Neural cell (in vitro differentiated cells): ENCODE measurements around the gene TBC1D8. TPM values are rescaled to one million over a fixed set of nuclear protein-coding genes. Genes with fewer than 3 reads are reported as not detected.

Source experiments
- H2AFZ ChIP-seq: fragments of 200-600, 300-800 bp; sonication (generic), shearing (Covaris generic); 2 replicates; pipeline ENCODE4 v1.6.0; 2014; ENCODE audit warnings: low read depth, mild to moderate bottlenecking, antibody characterized with exemption, low read length, moderate library complexity
- H3F3A ChIP-seq: fragments of 200-600 bp; shearing (Covaris generic); 2 replicates; pipeline ENCODE4 v1.6.1; 2016; ENCODE audit warnings: mild to moderate bottlenecking, moderate library complexity, mixed read lengths, antibody characterized with exemption, low read length; ENCODE audit not compliant: insufficient read depth, poor library complexity, severe bottlenecking
- H3K27ac ChIP-seq: fragments of 200-600, 300-800 bp; sonication (generic), shearing (Covaris generic); 2 replicates; pipeline ENCODE4 v1.5.1; 2014; ENCODE audit warnings: mild to moderate bottlenecking, low read length, moderate library complexity
- H3K27me3 ChIP-seq: fragments of 300-800, 200-600 bp; sonication (generic), shearing (Covaris generic); 2 replicates; pipeline ENCODE4 v1.6.0; 2014; ENCODE audit warnings: mild to moderate bottlenecking, low read depth, low read length, moderate library complexity; ENCODE audit not compliant: insufficient read depth
- H3K36me3 ChIP-seq: fragments of 300-800, 200-600 bp; sonication (generic), shearing (Covaris generic); 2 replicates; pipeline ENCODE4 v1.5.1; 2014; ENCODE audit warnings: mild to moderate bottlenecking, antibody characterized with exemption, low read length, moderate library complexity; ENCODE audit not compliant: insufficient read depth
- H3K4me2 ChIP-seq: fragments of 300-800, 200-600 bp; sonication (generic), shearing (Covaris generic); 2 replicates; pipeline ENCODE4 v1.6.0; 2014; ENCODE audit warnings: mild to moderate bottlenecking, low read length
- H3K4me3 ChIP-seq: fragments of 300-800, 200-600 bp; sonication (generic), shearing (Covaris generic); 2 replicates; pipeline ENCODE4 v1.5.1; 2014; ENCODE audit warnings: mild to moderate bottlenecking, low read length, moderate library complexity
- H3K79me2 ChIP-seq: fragments of 200-600 bp; shearing (Covaris generic); replicated peaks from 2 replicates; pipeline ENCODE4 v1.6.0; 2014; ENCODE audit warnings: mild to moderate bottlenecking, low read length, moderate library complexity; ENCODE audit not compliant: insufficient read depth
- H3K9ac ChIP-seq: fragments of 300-800, 200-600 bp; sonication (generic), shearing (Covaris generic); 2 replicates; pipeline ENCODE4 v1.6.1; 2016; ENCODE audit warnings: mild to moderate bottlenecking, low read length, mixed read lengths
- H3K9me2 ChIP-seq: fragments of 200-600 bp; shearing (Covaris generic); 2 replicates; pipeline ENCODE4 v1.6.1; 2016; ENCODE audit warnings: mild to moderate bottlenecking, low read length, mixed read lengths; ENCODE audit not compliant: insufficient read depth
- H3K9me3 ChIP-seq: fragments of 200-600, 300-800 bp; sonication (generic), shearing (Covaris generic); 2 replicates; pipeline ENCODE4 v1.6.1; 2016; ENCODE audit warnings: mild to moderate bottlenecking, mixed run types, low read length, moderate library complexity, mixed read lengths
- H4K20me1 ChIP-seq: fragments of 200-600 bp; shearing (Covaris generic); 2 replicates; pipeline ENCODE4 v1.6.1; 2016; ENCODE audit warnings: mild to moderate bottlenecking, mixed run types; ENCODE audit not compliant: insufficient read depth
- EP300 ChIP-seq: fragments of 450-650 bp; conservative IDR thresholded peaks from 2 replicates; pipeline ENCODE4 v1.6.1; 2014; ENCODE audit warnings: antibody characterized with exemption, mild to moderate bottlenecking, moderate library complexity; ENCODE audit not compliant: poor library complexity, severe bottlenecking
- EZH2 ChIP-seq: fragments of 200-600, 300-800 bp; shearing (Covaris generic), sonication (generic); IDR thresholded peaks from 2 replicates; pipeline ENCODE4 v1.6.1; 2014; ENCODE audit warnings: antibody characterized with exemption, low read length, borderline replicate concordance, mild to moderate bottlenecking; ENCODE audit not compliant: insufficient read depth, poor library complexity, severe bottlenecking
- MXI1 ChIP-seq: fragments of 450-650 bp; conservative IDR thresholded peaks from 2 replicates; pipeline ENCODE4 v1.6.1; 2014; ENCODE audit warnings: antibody characterized with exemption, mild to moderate bottlenecking; ENCODE audit not compliant: poor library complexity, severe bottlenecking
- POLR2AphosphoS5 ChIP-seq: IDR thresholded peaks from 2 replicates; pipeline ENCODE4 v1.6.1; 2012
- RAD21 ChIP-seq: fragments of 450-650 bp; conservative IDR thresholded peaks from 2 replicates; pipeline ENCODE4 v1.6.1; 2014; ENCODE audit warnings: antibody characterized with exemption, mild to moderate bottlenecking, moderate library complexity
- SMC3 ChIP-seq: fragments of 450-650 bp; conservative IDR thresholded peaks from 2 replicates; pipeline ENCODE4 v1.6.1; 2014; ENCODE audit warnings: antibody characterized with exemption, mild to moderate bottlenecking, moderate library complexity; ENCODE audit not compliant: poor library complexity
- TAF1 ChIP-seq: IDR thresholded peaks from 2 replicates; pipeline ENCODE4 v1.6.1; 2012; ENCODE audit warnings: low read depth
- polyA plus RNA-seq: library from polyadenylated mRNA; depleted of rRNA; stranded (reverse); fragments of >200 nt; gene quantifications from 2 replicates; pipeline ENCODE4 v1.2.3, GENCODE V29; 2014
- TF ChIP-seq, protein P1 (sequence below): IDR thresholded peaks from 2 replicates; pipeline ENCODE4 v1.6.1; 2012; ENCODE audit warnings: borderline replicate concordance
- TF ChIP-seq, protein P2 (sequence below): fragments of 450-650 bp; IDR thresholded peaks from 2 replicates; pipeline ENCODE4 v1.5.1; 2014; ENCODE audit warnings: antibody characterized with exemption, mild to moderate bottlenecking, moderate library complexity; ENCODE audit not compliant: poor library complexity, severe bottlenecking

Gene TBC1D8
- polyA plus RNA-seq, 1 donor from 2014 or later = 5.3 TPM

DNA sequence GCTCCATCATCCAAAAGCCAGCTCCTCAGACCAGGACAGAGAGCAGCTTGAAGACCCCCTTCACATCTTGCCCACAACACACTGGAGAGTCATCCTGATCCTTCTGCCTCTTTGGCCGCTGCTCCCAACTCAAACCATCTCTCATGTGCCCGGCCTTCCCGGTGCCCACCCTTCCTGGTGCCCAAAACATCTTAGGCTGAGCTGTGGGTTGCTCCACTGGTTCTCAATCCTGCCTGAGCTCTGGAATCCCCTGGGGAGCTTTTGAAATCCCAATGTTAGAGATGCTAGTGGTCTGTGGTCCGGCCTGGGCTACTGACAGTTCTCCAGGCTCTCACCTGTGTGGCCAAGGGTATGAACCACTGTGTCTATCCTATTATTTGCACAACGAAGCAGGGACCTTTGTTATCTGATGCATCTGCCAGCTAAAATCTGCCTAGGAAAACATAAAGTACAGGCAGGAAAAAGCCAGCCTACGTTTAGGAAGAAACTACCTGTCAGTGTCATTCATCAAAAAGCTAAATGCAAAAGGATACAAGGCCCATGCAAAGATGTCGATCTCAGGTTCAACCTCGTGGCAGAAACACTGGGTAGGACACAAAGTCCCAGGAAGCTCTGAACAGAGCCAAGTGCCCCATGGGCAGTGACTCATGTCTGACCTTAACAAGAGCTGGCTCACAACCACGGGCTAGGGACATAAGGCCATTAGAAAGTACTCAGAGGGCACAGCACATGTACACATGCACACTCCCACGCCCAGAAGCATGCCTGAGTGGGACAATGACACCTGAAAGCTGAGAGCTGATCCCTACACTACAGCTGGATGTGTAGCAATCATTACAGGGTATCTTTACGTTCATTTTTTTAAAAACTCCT lies 30.8 kb downstream of the TBC1D8 start:
- no peaks in the 10 kb centered on the region for H3K27me3 ChIP-seq
- H3K9me3 ChIP-seq = no peaks in the 10 kb centered on the region
- H3K9ac ChIP-seq = no peak overlapping the region
- H3K9me2 ChIP-seq = no peaks in the 10 kb centered on the region
- no peak overlapping the region for H2AFZ ChIP-seq
- H3K79me2 ChIP-seq = no peaks in the 10 kb centered on the region
- H4K20me1 ChIP-seq = no peaks in the 10 kb centered on the region
- H3K4me3 ChIP-seq = no peak overlapping the region
- H3K36me3 ChIP-seq = no peaks in the 10 kb centered on the region
- TF ChIP-seq, protein P1, sequence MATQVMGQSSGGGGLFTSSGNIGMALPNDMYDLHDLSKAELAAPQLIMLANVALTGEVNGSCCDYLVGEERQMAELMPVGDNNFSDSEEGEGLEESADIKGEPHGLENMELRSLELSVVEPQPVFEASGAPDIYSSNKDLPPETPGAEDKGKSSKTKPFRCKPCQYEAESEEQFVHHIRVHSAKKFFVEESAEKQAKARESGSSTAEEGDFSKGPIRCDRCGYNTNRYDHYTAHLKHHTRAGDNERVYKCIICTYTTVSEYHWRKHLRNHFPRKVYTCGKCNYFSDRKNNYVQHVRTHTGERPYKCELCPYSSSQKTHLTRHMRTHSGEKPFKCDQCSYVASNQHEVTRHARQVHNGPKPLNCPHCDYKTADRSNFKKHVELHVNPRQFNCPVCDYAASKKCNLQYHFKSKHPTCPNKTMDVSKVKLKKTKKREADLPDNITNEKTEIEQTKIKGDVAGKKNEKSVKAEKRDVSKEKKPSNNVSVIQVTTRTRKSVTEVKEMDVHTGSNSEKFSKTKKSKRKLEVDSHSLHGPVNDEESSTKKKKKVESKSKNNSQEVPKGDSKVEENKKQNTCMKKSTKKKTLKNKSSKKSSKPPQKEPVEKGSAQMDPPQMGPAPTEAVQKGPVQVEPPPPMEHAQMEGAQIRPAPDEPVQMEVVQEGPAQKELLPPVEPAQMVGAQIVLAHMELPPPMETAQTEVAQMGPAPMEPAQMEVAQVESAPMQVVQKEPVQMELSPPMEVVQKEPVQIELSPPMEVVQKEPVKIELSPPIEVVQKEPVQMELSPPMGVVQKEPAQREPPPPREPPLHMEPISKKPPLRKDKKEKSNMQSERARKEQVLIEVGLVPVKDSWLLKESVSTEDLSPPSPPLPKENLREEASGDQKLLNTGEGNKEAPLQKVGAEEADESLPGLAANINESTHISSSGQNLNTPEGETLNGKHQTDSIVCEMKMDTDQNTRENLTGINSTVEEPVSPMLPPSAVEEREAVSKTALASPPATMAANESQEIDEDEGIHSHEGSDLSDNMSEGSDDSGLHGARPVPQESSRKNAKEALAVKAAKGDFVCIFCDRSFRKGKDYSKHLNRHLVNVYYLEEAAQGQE = no peak
- TF ChIP-seq EP300 (no peak), SMC3 (no peak), TAF1 (no peak), EZH2 (no peak), POLR2AphosphoS5 (no peak), MXI1 (no peak), RAD21 (no peak)
- TF ChIP-seq, protein P2, sequence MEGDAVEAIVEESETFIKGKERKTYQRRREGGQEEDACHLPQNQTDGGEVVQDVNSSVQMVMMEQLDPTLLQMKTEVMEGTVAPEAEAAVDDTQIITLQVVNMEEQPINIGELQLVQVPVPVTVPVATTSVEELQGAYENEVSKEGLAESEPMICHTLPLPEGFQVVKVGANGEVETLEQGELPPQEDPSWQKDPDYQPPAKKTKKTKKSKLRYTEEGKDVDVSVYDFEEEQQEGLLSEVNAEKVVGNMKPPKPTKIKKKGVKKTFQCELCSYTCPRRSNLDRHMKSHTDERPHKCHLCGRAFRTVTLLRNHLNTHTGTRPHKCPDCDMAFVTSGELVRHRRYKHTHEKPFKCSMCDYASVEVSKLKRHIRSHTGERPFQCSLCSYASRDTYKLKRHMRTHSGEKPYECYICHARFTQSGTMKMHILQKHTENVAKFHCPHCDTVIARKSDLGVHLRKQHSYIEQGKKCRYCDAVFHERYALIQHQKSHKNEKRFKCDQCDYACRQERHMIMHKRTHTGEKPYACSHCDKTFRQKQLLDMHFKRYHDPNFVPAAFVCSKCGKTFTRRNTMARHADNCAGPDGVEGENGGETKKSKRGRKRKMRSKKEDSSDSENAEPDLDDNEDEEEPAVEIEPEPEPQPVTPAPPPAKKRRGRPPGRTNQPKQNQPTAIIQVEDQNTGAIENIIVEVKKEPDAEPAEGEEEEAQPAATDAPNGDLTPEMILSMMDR = no peak
- no peaks in the 10 kb centered on the region for H3F3A ChIP-seq
- no peak overlapping the region for H3K27ac ChIP-seq
- H3K4me2 ChIP-seq = no peak overlapping the region

DNA sequence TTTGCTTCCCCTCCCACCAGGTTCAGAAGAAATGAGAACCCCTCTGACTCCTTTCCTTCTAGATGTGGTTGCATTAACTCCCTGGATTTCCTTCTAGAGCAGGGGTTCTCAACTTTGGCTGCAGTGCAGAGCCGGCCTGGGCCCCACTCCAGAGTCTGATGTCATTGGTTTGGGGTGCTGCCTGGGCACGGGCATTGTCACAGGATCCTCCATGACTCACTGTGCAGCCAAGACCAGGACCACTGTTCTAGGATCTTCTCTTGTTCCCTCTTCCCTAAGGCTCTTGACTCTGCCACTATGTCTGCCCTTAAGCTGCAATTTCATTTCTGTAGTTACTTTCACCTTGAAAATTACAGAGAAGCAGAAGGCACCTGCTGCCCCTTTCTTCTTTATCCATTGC lies 31.8 kb downstream of the TBC1D8 start:
- Histone ChIP-seq H3K27ac (no peak overlapping the region), H3K9ac (no peak overlapping the region), H3K9me3 (no peaks in the 10 kb centered on the region), H4K20me1 (no peaks in the 10 kb centered on the region), H3K36me3 (no peaks in the 10 kb centered on the region), H3F3A (no peaks in the 10 kb centered on the region), H2AFZ (no peak overlapping the region), H3K9me2 (no peaks in the 10 kb centered on the region), H3K4me2 (no peak overlapping the region), H3K4me3 (no peak overlapping the region), H3K79me2 (no peaks in the 10 kb centered on the region), H3K27me3 (no peaks in the 10 kb centered on the region)
- TF ChIP-seq, protein P1 = no peak
- TF ChIP-seq EP300 (no peak), SMC3 (no peak), TAF1 (no peak), MXI1 (no peak), POLR2AphosphoS5 (no peak)
